ENCODE measurements around the gene KAT7.

- no peak for TF ChIP-seq SIRT6 (IDR thresholded peaks at IDR 0.05; ENCODE audit: low read length)
- TF ChIP-seq CTCF (IDR thresholded peaks at IDR 0.05; ENCODE audit: control extremely low read depth in 1 of 3, insufficient read depth in 1 of 3, low read depth in 1 of 3, low read length in 3 of 3), result no peak
- no peak for TF ChIP-seq POLR2AphosphoS5 (IDR thresholded peaks at IDR 0.05; ENCODE audit: low read depth, low read length)
- no peak for TF ChIP-seq EZH2 (IDR thresholded peaks at IDR 0.05; ENCODE audit: low read depth, low read length, severe bottlenecking)
- TF ChIP-seq POLR2A (IDR thresholded peaks at IDR 0.05; ENCODE audit: control extremely low read depth in 1 of 2, low read depth in 2 of 2, low read length in 2 of 2), result no peak
- no peak for TF ChIP-seq JUN (IDR thresholded peaks at IDR 0.05; ENCODE audit: low read depth, low read length)
- TF ChIP-seq RAD21 (IDR thresholded peaks at IDR 0.05 in 1 of 2, conservative IDR thresholded peaks at IDR 0.05 in 1 of 2; ENCODE audit: low read depth in 2 of 2, low read length in 2 of 2), result no peak
- TF ChIP-seq EP300 (IDR thresholded peaks at IDR 0.05; ENCODE audit: borderline replicate concordance in 1 of 2, low read depth in 2 of 2, low read length in 2 of 2), result no peak
- TF ChIP-seq CHD7 (IDR thresholded peaks at IDR 0.05; ENCODE audit: insufficient replicate concordance, low read length), result no peak
- no peak for TF ChIP-seq SP1 (IDR thresholded peaks at IDR 0.05; ENCODE audit: low read depth, low read length)
- TF ChIP-seq SUZ12 (IDR thresholded peaks at IDR 0.05; ENCODE audit: low read length), result no peak
- TF ChIP-seq RFX5 (IDR thresholded peaks at IDR 0.05; ENCODE audit: borderline replicate concordance, low read depth, low read length), result no peak
- no peak for TF ChIP-seq RBBP5 (IDR thresholded peaks at IDR 0.05; ENCODE audit: borderline replicate concordance, low read depth, low read length)
- TF ChIP-seq MAFK (IDR thresholded peaks at IDR 0.05; ENCODE audit: low read depth, low read length), result no peak
These were observed 45.8 kb downstream of the KAT7 start for GRCh38 chr17:49834118-49834743.

Data from H1 (cell line).